ENCODE measurements around the gene UCKL1.
"Not testable (repeated sequence)": the region's sequence is repeated elsewhere in the genome, so short reads cannot be mapped to it uniquely, and the experiment has no call there.

Gene UCKL1

GRCh38 chr20:63916371-63916939, 39.8 kb downstream of the UCKL1 start:
- not testable (repeated sequence) for H2AK5ac ChIP-seq (ENCODE audit: low read length, severe bottlenecking); H3K4ac ChIP-seq (ENCODE audit: low read depth in 1 of 2, low read length in 2 of 2); H2BK120ac ChIP-seq (ENCODE audit: low read depth, low read length); H4K91ac ChIP-seq (ENCODE audit: low read length); H4K8ac ChIP-seq (ENCODE audit: low read length); H2BK5ac ChIP-seq (ENCODE audit: low read depth, low read length, poor library complexity, severe bottlenecking); H3K27ac ChIP-seq (ENCODE audit: low read length, poor library complexity, severe bottlenecking); H3K4me3 ChIP-seq (ENCODE audit: insufficient read depth in 1 of 2, low read depth in 1 of 2, low read length in 2 of 2); H2BK12ac ChIP-seq (ENCODE audit: low read length in 2 of 2); DNase-seq; H3K18ac ChIP-seq (ENCODE audit: low read depth in 1 of 2, low read length in 2 of 2); H3K4me2 ChIP-seq (ENCODE audit: low read length, poor library complexity, severe bottlenecking); H3K9ac ChIP-seq (ENCODE audit: low read length); H3K14ac ChIP-seq (ENCODE audit: low read length in 2 of 2); H2AFZ ChIP-seq (ENCODE audit: low read depth, low read length); H3K23ac ChIP-seq (ENCODE audit: low read length in 2 of 2); H2BK15ac ChIP-seq (ENCODE audit: low read depth, poor library complexity, severe bottlenecking); H3K9me3 ChIP-seq (ENCODE audit: control insufficient read depth, low read length); H3K27me3 ChIP-seq (ENCODE audit: control insufficient read depth in 1 of 2, insufficient read depth in 1 of 2, low read length in 2 of 2)
- 99% methylated on average over 7 of the region's 8 CpGs for WGBS
- peaks cover 26% of the 10 kb centered on the region for H3K4me1 ChIP-seq (ENCODE audit: control insufficient read depth, insufficient read depth, low read depth, low read length)
- H3K36me3 ChIP-seq (ENCODE audit: control insufficient read depth in 1 of 2, insufficient read depth in 2 of 2, low read depth in 1 of 2, low read length in 2 of 2): peaks cover 13 to 30% of the 10 kb centered on the region in 2 experiments
- H3K79me1 ChIP-seq (replicated peaks; ENCODE audit: low read length, poor library complexity, severe bottlenecking): peaks cover 14% of the 10 kb centered on the region

- no peaks in the 10 kb centered on the region for H3K27me3 ChIP-seq (ENCODE audit: control insufficient read depth in 1 of 2, insufficient read depth in 1 of 2, low read length in 2 of 2)
- H2AFZ ChIP-seq (ENCODE audit: low read depth, low read length): no peak overlapping the region
- H2AK5ac ChIP-seq (ENCODE audit: low read length, severe bottlenecking): no peak overlapping the region
- no peak overlapping the region for H3K27ac ChIP-seq (ENCODE audit: low read length, poor library complexity, severe bottlenecking)
- no peak overlapping the region for H3K4me3 ChIP-seq (ENCODE audit: insufficient read depth in 1 of 2, low read depth in 1 of 2, low read length in 2 of 2)
- WGBS: over 99% methylated on average over 5 of the region's 6 CpGs
- no peak overlapping the region for H3K4ac ChIP-seq (ENCODE audit: low read depth in 1 of 2, low read length in 2 of 2)
- H3K4me1 ChIP-seq (ENCODE audit: control insufficient read depth, insufficient read depth, low read depth, low read length): peaks cover 29% of the 10 kb centered on the region
- no peak overlapping the region for H3K23ac ChIP-seq (ENCODE audit: low read length in 2 of 2)
- peaks cover 13 to 24% of the 10 kb centered on the region in 2 experiments for H3K36me3 ChIP-seq (ENCODE audit: control insufficient read depth in 1 of 2, insufficient read depth in 2 of 2, low read depth in 1 of 2, low read length in 2 of 2)
- H3K18ac ChIP-seq (ENCODE audit: low read depth in 1 of 2, low read length in 2 of 2): no peak overlapping the region
- no peak overlapping the region for H2BK15ac ChIP-seq (ENCODE audit: low read depth, poor library complexity, severe bottlenecking)
- H3K79me1 ChIP-seq (replicated peaks; ENCODE audit: low read length, poor library complexity, severe bottlenecking): peaks cover 14% of the 10 kb centered on the region
- H2BK120ac ChIP-seq (ENCODE audit: low read depth, low read length): no peak overlapping the region
- H3K9me3 ChIP-seq (ENCODE audit: control insufficient read depth, low read length): no peaks in the 10 kb centered on the region
- no peak overlapping the region for H4K91ac ChIP-seq (ENCODE audit: low read length)
- no peak overlapping the region for H3K14ac ChIP-seq (ENCODE audit: low read length in 2 of 2)
- DNase-seq: no peak
- H4K8ac ChIP-seq (ENCODE audit: low read length): no peak overlapping the region
- H3K9ac ChIP-seq (ENCODE audit: low read length): no peak overlapping the region
- H2BK12ac ChIP-seq (ENCODE audit: low read length in 2 of 2): no peak overlapping the region
- H3K4me2 ChIP-seq (ENCODE audit: low read length, poor library complexity, severe bottlenecking): no peak overlapping the region
- H2BK5ac ChIP-seq (ENCODE audit: low read depth, low read length, poor library complexity, severe bottlenecking): no peak overlapping the region
Observed at GRCh38 chr20:63915471-63915870, 40.7 kb downstream of the UCKL1 start.

- Histone ChIP-seq H3K27ac (ENCODE audit: low read length, poor library complexity, severe bottlenecking) (no peak overlapping the region), H3K23ac (ENCODE audit: low read length in 2 of 2) (no peak overlapping the region), H3K14ac (ENCODE audit: low read length in 2 of 2) (no peak overlapping the region), H2AK5ac (ENCODE audit: low read length, severe bottlenecking) (peak overlapping the region; percentile 22), H3K18ac (ENCODE audit: low read depth in 1 of 2, low read length in 2 of 2) (no peak overlapping the region), H3K9me3 (ENCODE audit: control insufficient read depth, low read length) (no peaks in the 10 kb centered on the region), H3K36me3 (ENCODE audit: control insufficient read depth in 1 of 2, insufficient read depth in 2 of 2, low read depth in 1 of 2, low read length in 2 of 2) (peaks cover 9 to 18% of the 10 kb centered on the region in 2 experiments), H2BK120ac (ENCODE audit: low read depth, low read length) (no peak overlapping the region), H2BK12ac (ENCODE audit: low read length in 2 of 2) (no peak overlapping the region), H3K4me2 (ENCODE audit: low read length, poor library complexity, severe bottlenecking) (no peak overlapping the region), H3K4me1 (ENCODE audit: control insufficient read depth, insufficient read depth, low read depth, low read length) (peaks cover 31% of the 10 kb centered on the region), H4K8ac (ENCODE audit: low read length) (no peak overlapping the region), H2AFZ (ENCODE audit: low read depth, low read length) (no peak overlapping the region), H3K9ac (ENCODE audit: low read length) (no peak overlapping the region), H3K79me1 (replicated peaks; ENCODE audit: low read length, poor library complexity, severe bottlenecking) (peaks cover 9% of the 10 kb centered on the region), H3K27me3 (ENCODE audit: control insufficient read depth in 1 of 2, insufficient read depth in 1 of 2, low read length in 2 of 2) (no peaks in the 10 kb centered on the region), H2BK5ac (ENCODE audit: low read depth, low read length, poor library complexity, severe bottlenecking) (no peak overlapping the region), H3K4ac (ENCODE audit: low read depth in 1 of 2, low read length in 2 of 2) (no peak overlapping the region), H2BK15ac (ENCODE audit: low read depth, poor library complexity, severe bottlenecking) (no peak overlapping the region), H3K4me3 (ENCODE audit: insufficient read depth in 1 of 2, low read depth in 1 of 2, low read length in 2 of 2) (no peak overlapping the region), H4K91ac (ENCODE audit: low read length) (no peak overlapping the region)
- DNase-seq: no peak
- WGBS: 96% methylated on average over 12 of the region's 12 CpGs
Observed at GRCh38 chr20:63913768-63914167, 42.4 kb downstream of the UCKL1 start.

- WGBS: 83% methylated on average over 12 of the region's 12 CpGs
Observed at GRCh38 chr20:63911176-63911575, 45.0 kb downstream of the UCKL1 start.

More at GRCh38 chr20:63911176-63911575, 45.0 kb downstream of the UCKL1 start:
- no peak overlapping the region for H2AFZ ChIP-seq (ENCODE audit: low read depth, low read length)
- no peak for DNase-seq
- H3K79me1 ChIP-seq (replicated peaks; ENCODE audit: low read length, poor library complexity, severe bottlenecking): peaks cover 7% of the 10 kb centered on the region
- H4K91ac ChIP-seq (ENCODE audit: low read length): no peak overlapping the region
- H3K27ac ChIP-seq (ENCODE audit: low read length, poor library complexity, severe bottlenecking): peak overlapping the region; percentile 2
- H2BK15ac ChIP-seq (ENCODE audit: low read depth, poor library complexity, severe bottlenecking): no peak overlapping the region
- no peak overlapping the region for H3K9ac ChIP-seq (ENCODE audit: low read length)
- no peaks in the 10 kb centered on the region for H3K27me3 ChIP-seq (ENCODE audit: control insufficient read depth in 1 of 2, insufficient read depth in 1 of 2, low read length in 2 of 2)
- no peak overlapping the region for H2BK120ac ChIP-seq (ENCODE audit: low read depth, low read length)
- no peak overlapping the region for H3K18ac ChIP-seq (ENCODE audit: low read depth in 1 of 2, low read length in 2 of 2)
- H2BK12ac ChIP-seq (ENCODE audit: low read length in 2 of 2): no peak overlapping the region
- no peak overlapping the region for H3K4me3 ChIP-seq (ENCODE audit: insufficient read depth in 1 of 2, low read depth in 1 of 2, low read length in 2 of 2)
- H4K8ac ChIP-seq (ENCODE audit: low read length): no peak overlapping the region
- H3K4me1 ChIP-seq (ENCODE audit: control insufficient read depth, insufficient read depth, low read depth, low read length): peaks cover 32% of the 10 kb centered on the region
- H3K36me3 ChIP-seq (ENCODE audit: control insufficient read depth in 1 of 2, insufficient read depth in 2 of 2, low read depth in 1 of 2, low read length in 2 of 2): peaks cover 0 to 21% of the 10 kb centered on the region in 2 experiments
- no peak overlapping the region for H3K23ac ChIP-seq (ENCODE audit: low read length in 2 of 2)
- H3K14ac ChIP-seq (ENCODE audit: low read length in 2 of 2): no peak overlapping the region
- H3K9me3 ChIP-seq (ENCODE audit: control insufficient read depth, low read length): no peaks in the 10 kb centered on the region
- peak overlapping the region; percentile 38 for H2AK5ac ChIP-seq (ENCODE audit: low read length, severe bottlenecking)
- peak overlapping the region in 1 of 2 experiments; percentile 33 for H3K4ac ChIP-seq (ENCODE audit: low read depth in 1 of 2, low read length in 2 of 2)
- H2BK5ac ChIP-seq (ENCODE audit: low read depth, low read length, poor library complexity, severe bottlenecking): no peak overlapping the region
- no peak overlapping the region for H3K4me2 ChIP-seq (ENCODE audit: low read length, poor library complexity, severe bottlenecking)

Measured in mesenchymal stem cell (in vitro differentiated cells and primary cell).